Astrocyte (in vitro differentiated cells and primary cell): ENCODE results near the gene MED12L. TPM values are rescaled to one million over a fixed set of nuclear protein-coding genes. Genes with fewer than 3 reads are reported as not detected.

Experiments used
- DNase-seq: peaks from one replicate; pipeline ENCODE4 v3.0.0-alpha.2; 2010; ENCODE audit warnings: low read depth
- FAIRE-seq: peaks from 2 replicates; lab custom pipeline; 2011; peaks lifted over from hg19 to GRCh38; lab: Jason Lieb, UNC
- H2AFZ ChIP-seq: 2 replicates; pipeline ENCODE4 v1.6.0; 2012; ENCODE audit warnings: low read depth, low read length, inconsistent platforms
- H3K27ac ChIP-seq: 2 replicates; pipeline ENCODE4 v1.5.1; 2011; ENCODE audit warnings: low read depth, low read length, inconsistent platforms
- H3K27me3 ChIP-seq: 2 replicates; pipeline ENCODE4 v1.6.0; 2011; ENCODE audit warnings: low read length, inconsistent platforms; ENCODE audit not compliant: insufficient read depth
- H3K36me3 ChIP-seq: 2 replicates; pipeline ENCODE4 v1.5.1; 2011; ENCODE audit warnings: low read length, inconsistent platforms; ENCODE audit not compliant: insufficient read depth
- H3K4me1 ChIP-seq: 2 replicates; pipeline ENCODE4 v1.5.1; 2011; ENCODE audit warnings: low read length, inconsistent platforms; ENCODE audit not compliant: insufficient read depth
- H3K4me2 ChIP-seq: 2 replicates; pipeline ENCODE4 v1.6.0; 2012; ENCODE audit warnings: low read length, inconsistent platforms
- H3K4me3 ChIP-seq: 2 replicates; pipeline ENCODE4 v1.5.1; 2011; ENCODE audit warnings: low read depth, mild to moderate bottlenecking, low read length, inconsistent platforms; ENCODE audit not compliant: insufficient read depth
- H3K79me2 ChIP-seq: 2 replicates; pipeline ENCODE4 v1.6.0; 2012; ENCODE audit warnings: mild to moderate bottlenecking, low read length, inconsistent platforms; ENCODE audit not compliant: insufficient read depth
- H3K9ac ChIP-seq: 2 replicates; pipeline ENCODE4 v1.6.0; 2012; ENCODE audit warnings: mild to moderate bottlenecking, low read length, inconsistent platforms
- H3K9me3 ChIP-seq: 2 replicates; pipeline ENCODE4 v1.5.1; 2012; ENCODE audit warnings: low read depth, mild to moderate bottlenecking, low read length, inconsistent platforms; ENCODE audit not compliant: insufficient read depth
- H4K20me1 ChIP-seq: 2 replicates; pipeline ENCODE4 v1.6.0; 2012; ENCODE audit warnings: low read length, inconsistent platforms; ENCODE audit not compliant: insufficient read depth
- H3K27ac Mint-ChIP-seq: one replicate; pipeline ENCODE4 v1.8.0; 2021; ENCODE audit warnings: mild to moderate bottlenecking, mixed read lengths; ENCODE audit not compliant: unreplicated experiment
- H3K27me3 Mint-ChIP-seq: one replicate; pipeline ENCODE4 v1.8.0; 2021; ENCODE audit warnings: low read depth, mixed read lengths; ENCODE audit not compliant: unreplicated experiment
- H3K36me3 Mint-ChIP-seq: one replicate; pipeline ENCODE4 v1.8.0; 2021; ENCODE audit warnings: low read depth, mixed read lengths; ENCODE audit not compliant: unreplicated experiment
- H3K4me1 Mint-ChIP-seq: one replicate; pipeline ENCODE4 v1.8.0; 2021; ENCODE audit warnings: low read depth, mixed read lengths; ENCODE audit not compliant: unreplicated experiment
- H3K4me3 Mint-ChIP-seq: one replicate; pipeline ENCODE4 v1.8.0; 2021; ENCODE audit warnings: mild to moderate bottlenecking, moderate library complexity, mixed read lengths; ENCODE audit not compliant: unreplicated experiment
- H3K9me3 Mint-ChIP-seq: one replicate; pipeline ENCODE4 v1.8.0; 2021; ENCODE audit warnings: mild to moderate bottlenecking, mixed read lengths; ENCODE audit not compliant: unreplicated experiment
- EZH2 ChIP-seq: IDR thresholded peaks from 2 replicates; pipeline ENCODE4 v1.6.1; 2012; ENCODE audit warnings: mild to moderate bottlenecking, low read length, inconsistent platforms; ENCODE audit not compliant: insufficient read depth
- total RNA-seq: library from RNA; stranded (reverse); gene quantifications from 2 replicates; pipeline ENCODE4 v1.2.1, GENCODE V29; 2021
- TF ChIP-seq, protein P1 (sequence below): IDR thresholded peaks from 2 replicates; pipeline ENCODE4 v1.5.1; 2011; ENCODE audit warnings: low read depth, mild to moderate bottlenecking, inconsistent platforms, low read length, moderate library complexity; ENCODE audit not compliant: insufficient read depth

Gene MED12L
- total RNA-seq, 1 donor from 2014 or later, result 8.2 TPM

GRCh38 chr3:151402349-151402748 is 316.9 kb downstream of the MED12L start:
- no peaks in the 10 kb centered on the region for H3K27me3 Mint-ChIP-seq
- Histone ChIP-seq H2AFZ (no peak overlapping the region), H3K79me2 (no peaks in the 10 kb centered on the region), H3K4me2 (no peak overlapping the region), H3K27me3 (no peaks in the 10 kb centered on the region), H3K9me3 (no peaks in the 10 kb centered on the region), H4K20me1 (no peaks in the 10 kb centered on the region), H3K27ac (no peak overlapping the region), H3K36me3 (no peaks in the 10 kb centered on the region), H3K4me1 (peaks cover 9% of the 10 kb centered on the region), H3K4me3 (no peak overlapping the region), H3K9ac (no peak overlapping the region)
- peaks cover 18% of the 10 kb centered on the region for H3K4me1 Mint-ChIP-seq
- H3K4me3 Mint-ChIP-seq, result no peak overlapping the region
- no peak for DNase-seq
- H3K36me3 Mint-ChIP-seq, result no peaks in the 10 kb centered on the region
- FAIRE-seq, result no peak
- H3K9me3 Mint-ChIP-seq, result no peaks in the 10 kb centered on the region
- TF ChIP-seq, protein P1, sequence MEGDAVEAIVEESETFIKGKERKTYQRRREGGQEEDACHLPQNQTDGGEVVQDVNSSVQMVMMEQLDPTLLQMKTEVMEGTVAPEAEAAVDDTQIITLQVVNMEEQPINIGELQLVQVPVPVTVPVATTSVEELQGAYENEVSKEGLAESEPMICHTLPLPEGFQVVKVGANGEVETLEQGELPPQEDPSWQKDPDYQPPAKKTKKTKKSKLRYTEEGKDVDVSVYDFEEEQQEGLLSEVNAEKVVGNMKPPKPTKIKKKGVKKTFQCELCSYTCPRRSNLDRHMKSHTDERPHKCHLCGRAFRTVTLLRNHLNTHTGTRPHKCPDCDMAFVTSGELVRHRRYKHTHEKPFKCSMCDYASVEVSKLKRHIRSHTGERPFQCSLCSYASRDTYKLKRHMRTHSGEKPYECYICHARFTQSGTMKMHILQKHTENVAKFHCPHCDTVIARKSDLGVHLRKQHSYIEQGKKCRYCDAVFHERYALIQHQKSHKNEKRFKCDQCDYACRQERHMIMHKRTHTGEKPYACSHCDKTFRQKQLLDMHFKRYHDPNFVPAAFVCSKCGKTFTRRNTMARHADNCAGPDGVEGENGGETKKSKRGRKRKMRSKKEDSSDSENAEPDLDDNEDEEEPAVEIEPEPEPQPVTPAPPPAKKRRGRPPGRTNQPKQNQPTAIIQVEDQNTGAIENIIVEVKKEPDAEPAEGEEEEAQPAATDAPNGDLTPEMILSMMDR, result no peak
- no peak for TF ChIP-seq EZH2
- no peak overlapping the region for H3K27ac Mint-ChIP-seq

GRCh38 chr3:151403246-151403645 is 317.8 kb downstream of the MED12L start:
- TF ChIP-seq, protein P1, result no peak
- TF ChIP-seq EZH2, result no peak
- Mint-ChIP-seq H3K27ac (peak overlapping the region; percentile 91), H3K36me3 (no peaks in the 10 kb centered on the region), H3K9me3 (no peaks in the 10 kb centered on the region), H3K27me3 (no peaks in the 10 kb centered on the region), H3K4me1 (peaks cover 18% of the 10 kb centered on the region), H3K4me3 (no peak overlapping the region)
- no peaks in the 10 kb centered on the region for H3K36me3 ChIP-seq
- H2AFZ ChIP-seq, result no peak overlapping the region
- no peak overlapping the region for H3K27ac ChIP-seq
- H4K20me1 ChIP-seq, result no peaks in the 10 kb centered on the region
- peaks cover 9% of the 10 kb centered on the region for H3K4me1 ChIP-seq
- no peak overlapping the region for H3K4me3 ChIP-seq
- H3K27me3 ChIP-seq, result no peaks in the 10 kb centered on the region
- no peaks in the 10 kb centered on the region for H3K9me3 ChIP-seq
- no peaks in the 10 kb centered on the region for H3K79me2 ChIP-seq
- no peak overlapping the region for H3K9ac ChIP-seq
- DNase-seq (peak; percentile 92), FAIRE-seq (peak; percentile 94)
- H3K4me2 ChIP-seq, result peak overlapping the region; percentile 16

DNA sequence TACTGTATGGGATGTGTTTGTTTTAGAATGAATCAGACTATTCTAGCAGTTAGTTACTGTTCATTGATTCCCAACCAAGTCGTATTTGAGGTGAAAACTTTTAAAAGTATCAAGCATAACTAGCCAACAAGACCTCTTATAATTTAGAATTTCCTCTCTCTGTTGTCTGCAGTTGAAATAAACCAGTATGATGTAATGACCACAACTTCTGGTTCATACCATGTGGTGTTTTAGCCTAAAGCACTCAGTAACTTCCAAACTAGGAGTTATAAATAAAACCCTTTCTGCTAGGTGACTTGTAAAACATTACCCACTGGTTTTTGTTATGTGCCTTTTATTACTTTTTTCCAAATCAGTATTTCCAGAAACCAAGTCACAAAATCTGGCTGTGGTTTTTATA is 318.9 kb downstream of the MED12L start:
- Mint-ChIP-seq H3K4me1 (peaks cover 18% of the 10 kb centered on the region), H3K27me3 (no peaks in the 10 kb centered on the region), H3K9me3 (no peaks in the 10 kb centered on the region), H3K36me3 (no peaks in the 10 kb centered on the region), H3K27ac (peak overlapping the region; percentile 94), H3K4me3 (no peak overlapping the region)
- no peaks in the 10 kb centered on the region for H3K79me2 ChIP-seq
- H3K36me3 ChIP-seq, result no peaks in the 10 kb centered on the region
- no peak overlapping the region for H3K4me2 ChIP-seq
- FAIRE-seq, result no peak
- no peaks in the 10 kb centered on the region for H3K9me3 ChIP-seq
- H2AFZ ChIP-seq, result no peak overlapping the region
- H3K4me3 ChIP-seq, result no peak overlapping the region
- no peak overlapping the region for H3K27ac ChIP-seq
- peak; percentile 83 for DNase-seq
- TF ChIP-seq, protein P1, result no peak
- TF ChIP-seq EZH2, result no peak
- no peak overlapping the region for H3K9ac ChIP-seq
- H3K27me3 ChIP-seq, result no peaks in the 10 kb centered on the region
- peaks cover 9% of the 10 kb centered on the region for H3K4me1 ChIP-seq
- no peaks in the 10 kb centered on the region for H4K20me1 ChIP-seq
